Stimulated activated CD4-positive, alpha-beta T cell treated with anti-CD3 and anti-CD28 coated beads, Interleukin-4, amount 100 ng/mL, for 4 hours (primary cell): ENCODE measurements around the gene EML4.
"Not testable (repeated sequence)": the region's sequence is repeated elsewhere in the genome, so short reads cannot be mapped to it uniquely, and the experiment has no call there.

Experiments
- DNase-seq, 2 experiments: peaks; one replicate each; pipeline ENCODE4 v3.0.0-alpha.2; 2020

The EML4 gene

DNA sequence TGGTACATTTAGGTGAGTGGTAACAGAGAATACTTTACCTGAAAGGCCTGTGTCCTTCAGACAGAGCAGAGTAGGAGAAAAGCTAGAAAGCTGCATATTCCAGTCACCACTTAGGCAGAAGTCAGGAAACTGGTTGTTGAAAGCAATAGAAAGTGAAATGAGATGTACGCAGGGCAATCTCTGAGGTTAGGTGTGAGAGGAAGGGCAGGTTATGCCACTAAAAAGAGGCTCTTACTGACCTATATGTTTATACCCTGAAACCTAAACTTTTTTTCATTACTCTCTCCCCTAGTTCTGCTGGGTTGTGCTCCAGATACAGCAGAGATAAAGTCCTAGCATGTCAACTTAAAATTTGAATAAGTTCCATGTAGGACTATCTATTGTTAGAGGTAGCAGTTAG is 98.4 kb downstream of the EML4 start:
- no peak for DNase-seq

DNA sequence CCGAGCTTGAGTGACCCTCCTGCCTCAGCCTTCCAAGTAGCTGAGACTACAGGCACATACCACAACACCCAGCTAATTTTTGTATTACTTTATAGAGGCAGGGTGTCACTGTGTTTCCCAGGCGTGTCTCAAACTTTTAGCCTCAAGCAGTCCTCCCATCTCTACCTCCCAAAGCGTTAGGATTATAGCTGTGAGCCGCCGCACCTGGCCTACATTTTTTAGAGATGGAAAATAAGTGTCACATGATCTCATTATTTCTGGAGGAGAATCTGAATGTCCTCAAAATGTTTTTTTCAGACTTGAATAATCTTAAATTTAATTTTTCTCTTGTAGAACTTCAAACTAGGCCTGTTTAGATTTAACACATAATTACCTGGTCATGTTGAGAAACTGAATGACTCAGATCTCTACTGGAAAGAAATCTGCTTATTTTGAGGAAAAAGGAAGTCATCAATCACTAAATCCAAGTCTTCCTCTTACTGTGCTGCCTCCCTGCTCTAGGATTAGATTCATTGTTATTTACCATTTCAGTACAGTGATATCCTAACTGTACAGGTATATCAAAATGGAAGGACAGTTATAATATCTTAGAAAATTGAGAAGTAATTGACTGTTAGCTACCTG is 99.5 kb downstream of the EML4 start:
- no peak for DNase-seq

DNA sequence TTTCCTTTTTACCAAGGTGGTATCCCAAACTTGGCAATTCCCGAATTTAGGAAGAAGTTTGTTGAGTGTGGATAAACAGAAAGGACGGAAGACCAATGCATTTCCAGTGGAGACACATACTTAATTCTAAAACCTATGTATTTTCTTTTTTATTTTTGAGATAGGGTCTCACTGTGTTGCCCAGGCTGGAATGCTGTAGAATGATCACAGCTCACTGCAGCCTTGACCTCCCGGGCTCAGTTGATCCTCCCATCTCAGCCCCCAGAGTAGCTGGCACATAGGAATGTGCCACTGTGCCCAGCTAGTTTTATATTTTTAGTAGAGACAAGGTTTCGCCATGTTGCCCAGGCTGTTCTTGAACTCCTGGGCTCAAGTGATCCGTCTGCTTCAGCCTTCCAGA is 101.6 kb downstream of the EML4 start:
- no peak for DNase-seq

DNA sequence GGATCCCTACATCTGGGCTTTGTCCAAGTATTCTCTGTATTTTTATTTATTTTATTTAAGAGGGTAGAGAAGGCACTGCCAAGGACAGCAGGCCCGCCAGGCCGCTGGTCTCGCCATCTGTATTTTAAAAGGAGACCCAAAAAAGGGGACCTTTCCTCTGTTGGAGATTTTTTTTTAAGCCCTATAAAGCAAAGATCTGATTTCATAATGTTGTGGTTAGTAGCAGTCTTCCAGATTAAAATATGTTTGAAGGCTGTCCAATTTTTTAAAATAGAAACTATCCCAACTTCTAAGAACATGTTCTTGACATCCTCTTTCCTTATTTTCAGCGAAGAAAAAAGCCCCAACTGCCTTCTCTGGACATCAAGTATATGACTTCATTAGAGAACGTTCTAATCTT is 102.1 kb downstream of the EML4 start:
- not testable (repeated sequence) for DNase-seq

DNA sequence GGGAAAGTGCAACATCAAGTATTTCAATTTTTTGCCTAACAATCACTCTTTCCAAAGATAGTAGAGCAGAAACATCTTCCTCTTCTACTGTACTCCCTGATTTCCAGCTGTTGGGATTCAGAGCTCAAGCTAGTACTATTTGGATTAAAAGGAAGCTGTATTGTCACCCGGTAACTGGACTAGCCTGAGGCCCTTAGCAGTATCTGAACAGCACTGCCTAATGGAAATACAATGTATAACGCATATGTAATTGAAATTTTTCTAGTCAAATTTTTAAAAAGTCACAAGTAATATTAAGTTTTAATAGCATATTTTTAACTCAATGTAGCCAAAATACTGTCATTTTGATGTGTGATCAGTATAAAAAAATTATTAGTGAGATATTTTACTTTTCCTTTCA is 105.7 kb downstream of the EML4 start:
- no peak for DNase-seq

DNA sequence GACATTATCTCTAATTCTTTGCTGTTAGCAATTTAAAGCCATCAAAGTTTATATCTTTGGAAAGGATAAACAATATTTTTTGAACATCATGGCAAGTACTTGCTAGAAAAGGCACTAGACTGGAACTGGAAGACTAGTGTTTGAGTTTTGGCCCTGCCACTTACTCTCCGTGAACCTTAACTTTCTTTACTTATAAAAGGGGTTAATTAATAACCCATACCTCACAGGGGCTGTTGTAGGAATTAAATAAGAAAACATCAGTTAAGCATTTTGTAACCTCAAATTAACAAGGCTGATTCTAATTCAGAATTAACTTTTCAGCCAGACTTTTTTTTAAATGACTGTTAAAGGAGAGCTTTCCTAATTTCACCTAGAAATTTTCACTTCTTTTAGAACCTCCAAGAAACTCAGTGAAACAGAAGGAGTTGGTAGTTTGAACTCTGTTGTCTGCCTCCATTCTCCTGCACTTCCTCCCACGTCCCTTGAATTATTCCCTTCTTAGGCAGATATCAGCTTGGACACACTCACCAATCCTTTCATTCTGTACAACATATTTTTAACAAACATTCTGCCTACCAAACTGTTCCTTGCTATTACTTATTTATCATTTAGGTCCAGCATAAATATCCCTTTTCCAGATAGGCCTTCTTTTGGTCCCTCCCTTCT is 112.4 kb downstream of the EML4 start:
- no peak for DNase-seq

DNA sequence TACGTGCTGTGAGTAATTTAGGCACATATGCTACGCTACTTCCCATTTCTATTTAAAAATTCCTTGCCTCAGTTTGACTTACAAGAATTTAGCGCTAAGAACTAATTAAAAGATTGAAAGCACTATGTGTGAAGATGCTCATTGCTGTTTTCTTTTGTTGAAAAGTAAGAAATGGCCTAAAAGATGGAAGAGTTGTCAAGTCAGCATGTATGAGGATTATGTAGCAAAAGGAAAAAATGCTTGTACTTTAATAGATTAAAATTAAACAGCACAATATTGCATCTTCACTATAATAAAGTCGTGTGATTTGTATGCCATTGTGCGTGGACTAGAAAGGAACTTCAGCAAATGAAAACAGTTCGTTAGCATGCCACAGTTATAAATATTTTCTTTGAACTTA is 114.9 kb downstream of the EML4 start:
- DNase-seq: no peak

DNA sequence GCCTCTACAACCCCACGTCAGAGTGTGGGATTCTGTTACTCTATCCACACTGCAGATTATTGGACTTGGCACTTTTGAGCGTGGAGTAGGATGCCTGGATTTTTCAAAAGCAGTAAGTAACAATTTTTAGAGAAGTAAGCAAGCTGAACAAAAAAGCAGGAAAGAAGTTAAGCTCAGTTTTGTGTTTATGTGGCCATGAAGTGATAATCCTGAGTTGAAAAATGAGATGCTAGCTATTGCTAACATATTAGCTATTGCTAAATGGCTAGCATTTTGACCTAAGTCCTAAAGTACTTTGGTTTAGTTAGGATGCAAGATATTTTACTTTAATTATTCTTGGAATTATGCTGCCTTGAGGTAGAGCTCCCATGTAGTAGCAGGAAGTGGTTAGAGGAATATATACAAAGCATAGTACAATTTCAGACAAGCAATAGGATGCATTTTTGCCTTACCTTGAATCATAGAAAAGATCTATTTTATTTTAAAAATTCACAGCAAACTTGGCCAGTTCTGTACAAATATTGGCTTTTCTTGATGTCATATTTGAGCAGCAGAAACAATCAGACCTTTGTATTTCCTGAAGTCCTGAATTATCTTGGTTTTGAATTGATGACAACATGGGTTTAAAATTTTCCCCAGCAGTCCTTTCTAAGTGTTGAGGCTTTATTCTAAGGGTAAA is 117.3 kb downstream of the EML4 start:
- no peak for DNase-seq

DNA sequence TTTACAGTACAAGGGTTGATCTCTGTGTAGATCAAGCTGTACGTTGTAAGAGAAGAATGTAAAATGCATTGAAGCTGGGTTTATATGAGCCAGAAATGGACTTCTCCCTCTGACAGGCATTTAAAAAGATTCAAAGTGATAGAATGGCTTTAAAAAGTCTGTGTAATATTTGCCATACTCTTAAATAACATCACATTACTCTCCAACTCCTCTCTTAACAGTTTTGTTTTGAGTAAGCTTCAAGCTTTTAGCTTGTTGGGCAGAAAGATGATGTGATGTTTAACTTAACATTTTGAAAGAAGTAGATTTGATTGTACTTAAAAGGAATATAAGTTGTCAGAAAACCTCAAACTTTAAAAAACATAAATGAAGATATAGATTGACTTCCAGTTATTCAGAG is 119.7 kb downstream of the EML4 start:
- DNase-seq: no peak

DNA sequence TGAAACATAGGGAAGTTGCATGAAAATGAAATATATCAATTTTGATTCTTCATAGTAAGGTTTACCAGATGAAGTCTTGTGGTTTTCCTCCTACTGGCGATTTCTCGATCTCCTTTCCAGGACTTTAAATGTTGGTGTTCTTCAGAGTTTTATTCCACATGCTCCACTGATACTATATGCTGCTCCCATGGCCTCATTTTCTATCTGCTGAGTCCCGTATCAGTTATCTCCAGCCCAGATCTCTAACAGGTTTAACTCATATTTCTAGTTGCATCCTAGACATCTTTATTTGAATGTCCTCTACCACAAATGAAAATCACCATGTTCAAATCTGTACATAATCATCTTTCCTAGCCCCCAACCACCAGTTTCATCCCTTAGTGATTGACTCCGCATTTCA is 120.1 kb downstream of the EML4 start:
- DNase-seq: no peak

DNA sequence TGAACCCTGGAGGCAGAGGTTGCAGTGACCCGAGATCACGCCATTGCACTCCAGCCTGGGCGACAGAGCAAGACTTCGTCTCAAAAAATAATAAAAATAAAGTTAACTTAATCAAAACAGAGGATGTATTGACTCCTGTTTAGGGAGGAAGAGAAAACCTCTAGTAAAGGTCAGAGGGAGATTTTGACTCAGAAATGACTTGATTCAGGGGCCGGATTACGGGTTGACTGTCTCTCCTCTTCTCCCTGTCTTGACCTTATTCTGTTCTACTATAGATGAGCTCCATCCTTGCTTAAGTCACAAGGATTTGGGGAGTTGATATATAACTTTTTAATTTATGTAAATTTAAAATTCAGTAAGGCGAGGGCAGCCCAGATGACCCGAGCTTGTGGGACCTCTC is 120.9 kb downstream of the EML4 start:
- DNase-seq: no peak

DNA sequence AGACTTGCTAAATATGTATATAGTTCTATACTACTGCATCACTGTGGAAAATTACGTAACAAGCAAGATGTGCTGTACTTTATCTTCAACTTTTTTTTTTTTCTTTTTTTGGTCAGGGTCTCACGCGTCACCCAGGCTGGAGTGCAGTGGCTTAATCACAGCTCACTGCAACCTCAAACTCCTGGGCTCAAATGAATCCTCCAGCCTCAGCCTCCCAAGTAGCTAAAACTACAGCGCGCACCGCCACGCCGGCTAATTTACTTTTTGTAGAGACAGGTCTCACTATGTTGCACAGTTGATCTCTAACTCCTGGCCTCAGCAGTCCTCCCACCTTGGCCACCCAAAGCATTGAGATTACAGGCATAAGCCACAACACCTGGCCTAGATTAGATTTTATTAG is 123.9 kb downstream of the EML4 start:
- no peak for DNase-seq

DNA sequence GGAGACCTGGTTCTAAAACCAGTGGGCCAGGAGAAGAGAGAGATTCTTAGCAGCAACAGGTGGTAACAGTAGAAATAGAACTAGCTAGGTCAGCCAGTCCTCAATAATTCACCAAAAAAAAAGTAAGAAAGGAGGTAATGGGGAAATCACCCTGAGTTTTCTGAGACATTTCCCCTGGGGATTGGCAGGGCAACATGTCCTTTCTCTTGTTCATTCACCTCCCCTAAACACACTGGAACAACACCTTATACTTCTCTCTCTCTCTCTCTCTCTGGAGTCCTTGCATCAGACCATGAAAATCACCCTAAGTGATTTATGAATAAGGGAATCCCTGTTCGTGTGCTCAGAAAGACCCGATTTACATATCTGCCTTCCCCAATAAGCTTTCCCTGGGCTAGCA is 127.1 kb downstream of the EML4 start:
- DNase-seq: no peak

DNA sequence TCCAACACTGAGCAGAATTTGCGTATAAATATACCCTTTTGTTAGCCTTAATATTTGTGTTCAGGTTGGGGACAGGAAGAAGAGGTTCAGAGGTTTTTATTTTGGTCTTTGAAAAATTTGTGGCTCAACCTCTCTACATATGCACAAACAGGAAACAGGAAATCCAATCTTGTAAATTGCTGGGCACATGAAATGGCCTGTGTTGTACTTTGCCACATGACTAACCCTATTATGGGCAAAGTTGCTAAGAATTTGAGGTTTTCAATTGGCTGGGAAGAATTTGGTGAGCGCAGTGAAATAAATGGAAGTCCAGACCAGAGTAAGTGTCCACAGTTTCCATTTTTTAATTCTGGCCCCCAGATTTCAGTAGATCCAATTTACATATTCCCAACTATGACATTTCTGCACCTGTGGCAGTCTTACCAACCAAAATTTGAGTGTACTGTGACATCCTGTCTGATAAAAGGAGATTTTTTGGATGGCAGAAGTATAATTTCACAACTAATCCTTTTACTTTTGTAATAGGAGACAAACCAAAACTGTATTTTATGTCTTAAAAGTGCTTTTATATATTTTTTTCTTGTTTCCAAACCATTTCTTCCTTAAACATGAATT is 128.3 kb downstream of the EML4 start:
- DNase-seq: no peak

DNA sequence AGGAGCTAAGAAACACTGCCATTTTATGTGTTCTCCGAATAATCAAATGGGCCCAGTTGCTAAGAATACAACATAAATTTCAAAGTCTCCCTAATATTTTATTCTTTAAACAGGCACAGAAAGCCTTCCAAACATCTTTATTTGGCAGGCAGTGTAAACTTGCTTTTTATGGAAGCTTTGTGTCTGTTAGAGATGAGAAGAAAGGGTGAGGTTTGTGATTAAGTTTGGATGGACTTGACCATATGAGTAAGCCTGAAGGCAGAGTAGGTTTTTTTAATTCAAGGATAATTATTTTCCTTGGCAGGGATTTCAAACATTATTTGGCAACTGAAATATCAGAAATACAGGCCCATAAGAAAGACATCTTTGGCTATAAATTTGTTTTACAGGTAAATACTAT is 129.0 kb downstream of the EML4 start:
- no peak for DNase-seq

DNA sequence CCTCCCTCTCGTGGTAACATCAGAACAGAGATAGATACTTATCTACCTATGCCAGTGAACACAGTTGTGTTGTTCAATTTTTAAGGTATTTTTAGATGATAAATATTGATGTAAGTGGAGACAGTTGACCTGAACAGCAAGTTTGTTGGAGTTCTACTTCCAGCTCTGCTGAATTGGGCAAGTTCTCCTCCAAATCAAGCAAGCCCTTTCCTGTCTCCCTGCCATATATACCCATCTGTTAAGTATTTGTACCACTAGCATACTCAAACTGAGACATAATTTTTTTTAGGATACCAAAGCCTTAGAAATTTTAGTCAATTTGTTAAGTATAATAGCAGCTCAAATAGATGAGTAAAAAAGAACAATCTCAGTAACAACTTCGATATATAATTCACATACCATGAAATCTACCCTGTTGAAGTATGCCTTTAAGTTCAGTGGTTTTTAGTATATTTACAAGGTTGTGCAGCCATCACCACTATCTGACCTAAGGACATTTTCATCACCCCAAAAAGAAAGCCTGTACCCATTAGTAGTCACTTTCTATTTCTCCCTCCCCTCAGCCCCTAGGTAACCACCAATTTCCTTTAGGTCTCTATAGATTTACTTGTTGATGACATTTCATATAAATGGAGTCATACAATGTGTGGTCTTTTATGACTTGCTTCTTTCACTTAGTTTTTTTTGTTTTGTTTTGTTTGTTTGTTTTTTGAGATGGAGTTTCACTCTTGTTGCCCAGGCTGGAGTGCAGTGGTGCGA is 130.0 kb downstream of the EML4 start:
- no peak for DNase-seq

DNA sequence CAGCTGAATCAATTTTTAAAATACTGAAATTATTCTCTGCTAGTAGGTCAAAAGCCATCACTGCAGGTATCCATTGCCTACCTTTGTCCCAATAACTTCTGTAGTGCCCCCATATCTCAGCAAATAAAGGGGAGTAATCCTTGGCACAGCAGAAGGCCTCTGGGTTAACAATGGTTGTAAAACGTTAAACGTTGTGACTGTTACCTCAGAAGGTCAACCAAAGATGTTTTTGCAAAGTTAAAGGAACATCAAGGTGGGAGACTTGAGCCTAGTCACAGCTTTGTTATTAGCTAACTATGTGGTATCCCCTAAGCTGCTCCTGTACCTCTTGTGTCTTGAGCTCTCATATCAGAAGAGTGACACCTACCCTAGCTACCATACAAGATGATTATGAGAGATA is 131.4 kb downstream of the EML4 start:
- DNase-seq: no peak

DNA sequence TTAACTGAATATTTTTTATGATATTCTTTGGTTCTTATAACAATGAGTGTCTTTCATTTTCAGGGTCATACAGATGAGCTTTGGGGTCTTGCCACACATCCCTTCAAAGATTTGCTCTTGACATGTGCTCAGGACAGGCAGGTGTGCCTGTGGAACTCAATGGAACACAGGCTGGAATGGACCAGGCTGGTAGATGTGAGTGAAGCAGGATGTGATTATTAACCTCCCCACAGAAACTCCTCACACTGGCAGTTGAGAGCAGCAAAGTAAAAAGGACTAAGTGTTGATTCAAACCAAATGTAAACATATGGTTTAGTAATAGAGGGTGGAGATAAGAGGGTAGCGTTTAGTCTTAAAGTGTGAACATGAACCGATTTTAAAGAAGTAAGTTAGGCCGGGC is 134.1 kb downstream of the EML4 start:
- DNase-seq: no peak

DNA sequence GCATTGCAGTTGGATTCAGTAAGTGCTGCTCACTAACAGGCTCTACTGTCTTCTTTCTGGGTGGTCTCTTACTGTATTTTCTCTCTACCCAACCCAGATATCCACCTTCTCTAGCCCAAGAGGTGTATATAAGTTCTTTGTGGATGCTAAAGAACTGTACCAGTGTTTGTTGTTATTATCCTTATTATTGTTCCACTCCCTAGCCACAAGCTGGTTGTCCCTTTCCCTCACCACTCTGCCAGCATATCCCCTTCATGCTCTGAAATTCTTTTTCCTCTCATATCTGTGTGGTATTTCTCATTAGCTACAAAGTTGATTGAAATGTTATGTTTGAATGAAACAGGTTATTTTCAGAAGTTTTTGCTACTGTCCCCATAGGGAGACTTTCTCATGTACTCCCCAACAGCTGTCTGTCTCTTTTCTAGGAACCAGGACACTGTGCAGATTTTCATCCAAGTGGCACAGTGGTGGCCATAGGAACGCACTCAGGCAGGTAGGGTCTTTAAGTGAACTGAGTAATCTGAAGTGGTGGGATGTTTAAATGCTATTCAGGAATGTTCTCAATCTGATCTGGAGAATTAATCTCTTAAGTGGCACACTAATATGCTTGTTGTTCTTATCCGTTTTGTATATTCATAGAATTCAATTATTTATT is 135.0 kb downstream of the EML4 start:
- DNase-seq: no peak

DNA sequence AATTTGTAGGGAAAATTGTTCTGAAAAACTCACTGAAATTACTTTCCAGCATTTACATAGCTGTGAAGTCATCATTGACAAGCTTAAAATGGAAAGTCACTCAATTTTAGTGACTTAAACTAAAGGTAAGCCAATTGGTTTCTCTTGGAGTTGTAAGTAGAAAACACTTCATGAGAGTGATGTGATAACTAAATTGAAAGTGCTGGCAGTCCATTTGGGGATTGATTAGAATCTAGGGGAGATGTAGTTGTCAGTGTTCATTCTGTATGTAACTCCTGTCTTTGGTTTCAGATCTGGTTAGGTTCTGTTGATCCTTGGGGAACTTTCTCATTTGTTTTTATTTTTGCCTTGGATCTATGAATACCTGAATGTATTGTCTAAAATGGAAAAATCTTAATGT is 138.0 kb downstream of the EML4 start:
- no peak for DNase-seq

DNA sequence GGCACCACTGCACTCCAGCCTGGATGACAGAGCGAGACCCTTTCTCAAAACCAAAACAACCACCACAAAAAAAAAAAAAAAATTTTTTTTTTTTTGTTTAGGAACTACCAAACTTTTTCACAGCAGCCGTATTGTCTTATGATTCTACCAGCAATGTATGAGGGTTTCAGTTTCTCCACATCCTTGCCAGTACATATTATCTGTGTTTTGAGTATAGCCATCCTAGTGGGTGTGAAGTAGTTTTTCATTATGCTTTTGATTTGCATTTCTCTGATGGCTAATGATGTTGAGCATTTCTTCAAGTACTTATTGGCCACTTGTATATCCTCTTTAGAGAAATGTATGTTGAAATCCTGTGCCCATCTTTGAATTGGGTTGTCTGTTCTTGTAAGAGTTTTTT is 140.2 kb downstream of the EML4 start:
- no peak for DNase-seq

DNA sequence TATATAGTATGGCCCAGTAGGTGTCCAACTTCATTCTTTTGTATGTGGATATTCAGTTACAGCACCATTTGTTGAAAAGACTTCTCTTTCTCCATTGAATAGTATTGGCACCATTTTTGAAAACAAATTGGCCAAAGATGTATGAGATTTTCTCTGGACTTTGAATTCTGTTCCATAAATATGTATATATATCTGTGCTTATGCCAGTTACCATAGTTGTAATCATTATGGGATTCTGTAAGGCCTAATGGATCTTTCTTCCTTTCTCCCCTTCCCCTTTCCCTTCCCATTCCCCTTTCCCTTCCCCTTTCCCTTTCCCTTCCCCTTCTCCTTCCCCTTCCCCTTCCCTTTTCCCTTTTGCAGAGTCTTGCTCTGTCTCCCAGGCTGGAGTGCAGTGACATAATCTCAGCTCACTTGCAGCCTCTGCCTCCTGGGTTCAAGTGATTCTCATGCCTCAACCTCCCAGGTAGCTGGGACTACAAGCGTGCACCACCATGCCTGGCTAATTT is 140.9 kb downstream of the EML4 start:
- no peak for DNase-seq

DNA sequence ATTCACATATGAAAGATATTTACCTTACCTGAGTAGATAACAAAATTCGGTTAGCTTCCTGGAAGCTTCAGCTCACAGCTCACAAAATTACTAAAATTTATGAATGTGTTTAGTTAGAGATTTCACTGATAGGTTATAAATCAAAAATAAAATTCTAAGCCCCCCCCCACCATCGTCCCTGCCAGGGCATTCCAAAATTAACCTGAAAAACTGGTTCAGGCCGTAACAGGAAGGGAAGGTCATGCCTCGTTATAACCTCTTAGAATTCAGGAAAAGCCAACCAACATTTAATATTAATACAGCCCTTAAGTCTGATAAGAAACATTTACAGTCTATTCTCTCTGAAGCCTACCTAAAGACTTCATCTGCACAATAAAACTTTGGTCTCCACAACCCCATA is 143.0 kb downstream of the EML4 start:
- DNase-seq: no peak
